PC-9 (cell line): Measurements from ENCODE around the gene SCP2. TPM values are rescaled to one million over a fixed set of nuclear protein-coding genes. Genes with fewer than 3 reads are reported as not detected.
"Not testable (repeated sequence)": the region's sequence is repeated elsewhere in the genome, so short reads cannot be mapped to it uniquely, and the experiment has no call there.

Experiments
- BruUV-seq: library from RNA; stranded (reverse); fragments of 400-500 nt; replicated peaks from 2 replicates; lab custom pipeline; 2021; lab: Mats Ljungman, UMichigan
- CTCF ChIA-PET: fragments of 300-600 bp; sonication (Branson Sonifier 250); formaldehyde crosslinking; loops from one replicate; lab custom pipeline; 2022; ENCODE audit warnings: antibody characterized with exemption; lab: Charles Lee
- POLR2A ChIA-PET: fragments of 300-600 bp; sonication (Branson Sonifier 250); formaldehyde crosslinking; loops from one replicate; lab custom pipeline; 2022; ENCODE audit warnings: antibody characterized with exemption; ENCODE audit not compliant: unreplicated experiment; lab: Charles Lee
- DNase-seq, 2 experiments: peaks; one replicate each; pipeline versions ENCODE4 v3.0.0 to v3.0.0-alpha.2; 2015 to 2022; ENCODE audit warnings: mixed read lengths in 1 of 2
- H2AFZ ChIP-seq: fragments of 200-600 bp; sonication (generic); 2 replicates; pipeline ENCODE4 v1.8.1; 2017; ENCODE audit warnings: antibody characterized with exemption
- H3F3A ChIP-seq: fragments of 200-600 bp; sonication (generic); 2 replicates; pipeline ENCODE4 v1.8.1; 2017; ENCODE audit warnings: antibody characterized with exemption, mild to moderate bottlenecking, low read depth; ENCODE audit not compliant: insufficient read depth
- H3K27ac ChIP-seq: fragments of 200-600 bp; sonication (generic); 2 replicates; pipeline ENCODE4 v1.6.1; 2016; ENCODE audit warnings: mixed run types
- H3K27me3 ChIP-seq: fragments of 200-600 bp; sonication (generic); 2 replicates; pipeline ENCODE4 v1.6.1; 2016; ENCODE audit warnings: low read depth, mixed run types; ENCODE audit not compliant: insufficient read depth
- H3K36me3 ChIP-seq: fragments of 200-600 bp; sonication (generic); 2 replicates; pipeline ENCODE4 v1.6.1; 2016; ENCODE audit warnings: low read depth, mixed run types
- H3K4me1 ChIP-seq: fragments of 200-600 bp; sonication (generic); replicated peaks from 2 replicates; pipeline ENCODE4 v1.6.1; 2016; ENCODE audit warnings: mixed run types; ENCODE audit not compliant: insufficient read depth
- H3K4me2 ChIP-seq: fragments of 200-600 bp; sonication (generic); 2 replicates; pipeline ENCODE4 v1.6.1; 2017; ENCODE audit warnings: mixed run types
- H3K4me3 ChIP-seq: fragments of 200-600 bp; sonication (generic); 2 replicates; pipeline ENCODE4 v1.6.1; 2016; ENCODE audit warnings: mixed run types
- H3K79me2 ChIP-seq: fragments of 200-600 bp; sonication (generic); 2 replicates; pipeline ENCODE4 v1.6.1; 2017; ENCODE audit warnings: low read depth, mixed run types
- H3K9me2 ChIP-seq: fragments of 200-600 bp; sonication (generic); 2 replicates; pipeline ENCODE4 v1.8.1; 2017; ENCODE audit warnings: mild to moderate bottlenecking; ENCODE audit not compliant: insufficient read depth
- H3K9me3 ChIP-seq: fragments of 200-600 bp; sonication (generic); 2 replicates; pipeline ENCODE4 v1.8.1; 2016; ENCODE audit warnings: low read depth; ENCODE audit not compliant: insufficient read depth
- H4K20me1 ChIP-seq: fragments of 200-600 bp; sonication (generic); 2 replicates; pipeline ENCODE4 v1.8.1; 2017; ENCODE audit not compliant: insufficient read depth
- EZH2 ChIP-seq: fragments of 200-600 bp; sonication (generic); IDR thresholded peaks from 2 replicates; pipeline ENCODE4 v1.8.0; 2017; ENCODE audit warnings: antibody characterized with exemption, low read depth
- intact Hi-C: fragments of 100-400 bp; cut with micrococcal nuclease; formaldehyde crosslinking; loops from one replicate; pipeline ENCODE4 v1.10.0; 2022; ENCODE audit not compliant: unreplicated experiment
- total RNA-seq: library from RNA; stranded (reverse); gene quantifications from 2 replicates; pipeline ENCODE4 v1.2.3, GENCODE V29; 2021
- TF ChIP-seq, protein P1 (sequence below): fragments of 200-600 bp; sonication (generic); conservative IDR thresholded peaks from 2 replicates; pipeline ENCODE4 v1.6.1; 2017; ENCODE audit warnings: mixed run types, antibody characterized with exemption, mild to moderate bottlenecking, moderate library complexity

The SCP2 gene
- total RNA-seq, 1 experiment from 2014 or later = 87.8 TPM

DNA sequence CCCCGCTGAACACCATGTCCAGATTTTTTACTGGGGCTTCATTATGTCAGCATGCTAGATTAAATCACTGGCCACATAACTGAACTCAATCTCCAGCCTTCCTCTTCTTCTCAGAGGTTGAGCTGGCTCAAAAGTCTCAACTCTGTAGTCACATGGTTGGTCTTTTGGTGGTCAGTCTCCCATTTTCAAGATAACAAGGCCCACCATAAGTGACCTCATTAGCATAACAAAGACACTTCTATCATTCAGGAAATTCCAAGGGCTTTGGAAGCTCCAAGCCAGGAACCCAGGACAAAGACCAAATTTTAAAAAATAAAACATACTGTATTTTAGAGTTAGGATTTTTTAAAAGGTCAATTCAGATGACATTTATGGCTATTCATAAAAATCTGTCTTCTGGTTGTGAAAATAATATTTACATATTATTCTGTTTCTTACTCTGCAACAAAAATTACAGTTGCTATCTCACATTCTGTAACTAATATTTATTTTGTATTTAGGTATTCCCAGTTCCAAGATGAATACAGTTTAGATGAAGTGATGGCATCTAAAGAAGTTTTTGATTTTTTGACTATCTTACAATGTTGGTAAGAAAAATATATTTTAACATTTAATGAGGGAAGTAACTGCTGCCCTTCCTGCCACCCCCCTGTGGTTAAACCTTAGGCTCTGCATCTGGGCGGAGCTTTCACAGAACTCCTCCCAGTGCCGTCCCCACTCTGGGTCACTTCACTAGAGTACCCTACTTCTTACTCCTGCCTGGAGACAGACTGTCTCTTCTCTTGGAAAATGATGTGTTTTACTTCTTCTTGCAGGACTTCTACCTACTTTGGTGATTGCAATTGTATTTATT lies 49.3 kb downstream of the SCP2 start:
- TF ChIP-seq, protein P1, sequence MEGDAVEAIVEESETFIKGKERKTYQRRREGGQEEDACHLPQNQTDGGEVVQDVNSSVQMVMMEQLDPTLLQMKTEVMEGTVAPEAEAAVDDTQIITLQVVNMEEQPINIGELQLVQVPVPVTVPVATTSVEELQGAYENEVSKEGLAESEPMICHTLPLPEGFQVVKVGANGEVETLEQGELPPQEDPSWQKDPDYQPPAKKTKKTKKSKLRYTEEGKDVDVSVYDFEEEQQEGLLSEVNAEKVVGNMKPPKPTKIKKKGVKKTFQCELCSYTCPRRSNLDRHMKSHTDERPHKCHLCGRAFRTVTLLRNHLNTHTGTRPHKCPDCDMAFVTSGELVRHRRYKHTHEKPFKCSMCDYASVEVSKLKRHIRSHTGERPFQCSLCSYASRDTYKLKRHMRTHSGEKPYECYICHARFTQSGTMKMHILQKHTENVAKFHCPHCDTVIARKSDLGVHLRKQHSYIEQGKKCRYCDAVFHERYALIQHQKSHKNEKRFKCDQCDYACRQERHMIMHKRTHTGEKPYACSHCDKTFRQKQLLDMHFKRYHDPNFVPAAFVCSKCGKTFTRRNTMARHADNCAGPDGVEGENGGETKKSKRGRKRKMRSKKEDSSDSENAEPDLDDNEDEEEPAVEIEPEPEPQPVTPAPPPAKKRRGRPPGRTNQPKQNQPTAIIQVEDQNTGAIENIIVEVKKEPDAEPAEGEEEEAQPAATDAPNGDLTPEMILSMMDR = no peak
- TF ChIP-seq EZH2 = no peak
- no peak overlapping the region for H3K4me2 ChIP-seq
- H3K27ac ChIP-seq = no peak overlapping the region
- no peaks in the 10 kb centered on the region for H3K9me3 ChIP-seq
- H3K27me3 ChIP-seq = no peaks in the 10 kb centered on the region
- no peak overlapping the region for H3K4me3 ChIP-seq
- ChIA-PET POLR2A (no interaction called here), CTCF (interaction anchor here (0.5 to 0.7 kb wide), 2 partner anchors 109 to 285 kb away, joined by 3 to 6 read pairs; no protein-coding TSS in a partner anchor)
- H3F3A ChIP-seq = no peaks in the 10 kb centered on the region
- H3K9me2 ChIP-seq = no peaks in the 10 kb centered on the region
- H3K79me2 ChIP-seq = no peaks in the 10 kb centered on the region
- H3K36me3 ChIP-seq = no peaks in the 10 kb centered on the region
- no peaks in the 10 kb centered on the region; the same call in 1 of the 2 replicates for H3K4me1 ChIP-seq
- intact Hi-C loops = no loop called here
- no peak for DNase-seq
- no peak overlapping the region for H2AFZ ChIP-seq
- BruUV-seq = no TSS peak
- no peaks in the 10 kb centered on the region for H4K20me1 ChIP-seq

DNA sequence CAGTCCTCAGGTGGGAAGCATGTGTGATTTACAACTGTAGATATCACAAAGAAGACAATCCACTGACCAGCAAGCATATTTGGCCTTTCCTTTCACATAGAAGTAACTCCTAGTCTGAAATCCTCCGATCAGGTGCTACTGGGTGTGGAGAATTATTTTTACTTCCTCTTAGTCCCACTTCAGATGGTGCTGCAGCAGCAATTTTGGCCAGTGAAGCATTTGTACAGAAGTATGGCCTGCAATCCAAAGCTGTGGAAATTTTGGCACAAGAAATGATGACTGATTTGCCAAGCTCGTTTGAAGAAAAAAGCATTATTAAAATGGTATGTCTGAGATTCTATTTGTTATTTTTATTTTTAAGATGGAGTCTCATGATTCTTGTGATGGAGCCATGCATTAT lies 51.0 kb downstream of the SCP2 start:
- Histone ChIP-seq H4K20me1 (no peaks in the 10 kb centered on the region), H3K4me2 (no peak overlapping the region), H3K4me3 (no peak overlapping the region), H3K4me1 (no peaks in the 10 kb centered on the region), H3K9me3 (no peaks in the 10 kb centered on the region), H3F3A (no peaks in the 10 kb centered on the region), H3K79me2 (no peaks in the 10 kb centered on the region), H2AFZ (no peak overlapping the region), H3K27me3 (no peaks in the 10 kb centered on the region), H3K36me3 (no peaks in the 10 kb centered on the region), H3K9me2 (no peaks in the 10 kb centered on the region), H3K27ac (no peak overlapping the region)
- ChIA-PET POLR2A (no interaction called here), CTCF (no interaction called here)
- intact Hi-C loops = no loop called here
- no TSS peak for BruUV-seq
- TF ChIP-seq, protein P1 = no peak
- no peak for TF ChIP-seq EZH2
- DNase-seq = no peak

DNA sequence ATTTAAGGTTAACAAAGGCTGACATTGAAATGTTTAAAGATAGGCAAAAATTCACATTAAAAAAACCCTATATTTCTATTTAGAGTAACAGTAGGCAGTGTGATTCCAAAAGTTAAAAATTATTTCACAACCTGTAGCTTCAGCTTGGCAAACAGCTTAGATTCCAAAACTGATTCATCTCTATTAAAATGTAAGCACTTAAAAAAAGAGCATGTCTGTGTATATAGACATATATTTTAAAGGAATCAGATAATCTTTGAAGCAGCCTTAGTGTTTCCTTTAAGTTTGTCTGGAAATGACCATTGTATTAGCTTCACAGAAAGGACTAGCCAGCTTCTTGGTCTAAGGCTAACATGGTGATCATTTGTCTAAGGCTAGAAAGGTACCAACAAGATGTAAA lies 65.7 kb downstream of the SCP2 start:
- H3K4me2 ChIP-seq, POLR2A ChIA-PET, intact Hi-C loops: not testable (repeated sequence)

More for the DNA sequence above, 65.7 kb downstream of the SCP2 start:
- CTCF ChIA-PET, H3K4me1 ChIP-seq, H3K9me2 ChIP-seq, H2AFZ ChIP-seq, H3K4me3 ChIP-seq, H3K27ac ChIP-seq, H3K27me3 ChIP-seq, DNase-seq, H3K9me3 ChIP-seq, H3K36me3 ChIP-seq, H4K20me1 ChIP-seq, BruUV-seq, H3F3A ChIP-seq, H3K79me2 ChIP-seq: not testable (repeated sequence)
